Putamen (tissue), 1 donor: Measurements from ENCODE around the gene ROPN1B.

Experiments used
- DNase-seq: peaks from one replicate; pipeline ENCODE4 v3.0.0-alpha.2; 2016; ENCODE audit warnings: low spot score

Gene ROPN1B

DNA sequence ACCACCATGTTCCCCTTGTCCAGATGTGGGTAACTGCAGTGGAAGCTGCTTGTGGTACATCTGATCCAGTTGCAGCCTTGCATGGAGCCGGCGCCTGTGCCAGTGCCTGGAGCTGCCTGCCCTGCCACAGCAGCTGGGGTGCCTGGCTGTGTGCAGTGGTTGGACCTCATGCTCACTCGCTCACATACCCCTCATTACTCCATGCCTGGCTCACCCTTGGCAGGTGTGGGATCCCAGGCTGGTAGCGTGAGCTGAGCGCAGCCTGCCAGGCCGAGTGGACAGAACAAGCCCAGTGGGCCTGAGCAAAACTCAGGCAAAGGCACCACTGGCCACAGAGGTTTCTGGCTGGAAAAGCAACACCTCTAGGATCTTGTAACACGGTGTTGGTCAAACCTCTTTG is 35.7 kb downstream of the ROPN1B start:
- no peak for DNase-seq

DNA sequence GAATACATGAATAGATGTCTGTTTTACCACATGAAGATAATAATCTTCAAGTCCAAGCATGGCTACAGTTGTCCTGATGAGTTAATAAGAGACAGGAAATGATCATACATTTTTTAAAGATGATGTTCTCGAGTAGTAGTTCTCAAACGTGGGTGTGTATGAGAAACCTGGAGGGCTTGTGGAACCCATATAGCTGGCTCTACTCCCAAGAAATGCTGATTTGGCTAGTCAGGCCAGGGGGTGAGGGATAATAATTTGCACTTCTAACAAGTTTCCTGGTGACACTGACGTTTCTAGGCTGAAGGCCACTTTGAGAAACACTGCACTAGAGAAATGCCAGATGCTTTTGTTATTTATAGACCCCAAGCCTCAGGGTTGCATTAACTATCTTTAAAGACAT is 37.0 kb downstream of the ROPN1B start:
- no peak for DNase-seq

DNA sequence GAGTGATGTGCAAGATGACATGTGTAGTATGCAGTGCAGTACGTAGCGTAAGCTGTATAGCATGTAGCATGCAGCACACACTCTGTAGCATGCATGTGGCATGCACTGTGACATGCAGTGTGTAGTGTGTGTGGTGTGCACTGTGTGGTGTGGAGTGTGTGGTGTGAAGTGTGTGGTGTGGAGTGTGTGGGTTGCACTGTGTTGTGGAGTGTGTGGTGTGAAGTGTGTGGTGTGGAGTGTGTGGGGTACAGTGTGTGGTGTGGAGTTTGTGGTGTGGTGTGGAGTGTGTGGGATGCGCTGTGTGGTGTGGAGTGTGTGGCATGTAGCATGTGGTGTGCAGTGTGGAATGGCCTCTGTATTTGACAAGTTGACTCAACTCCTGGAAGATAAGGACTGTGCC is 39.2 kb downstream of the ROPN1B start:
- no peak for DNase-seq

DNA sequence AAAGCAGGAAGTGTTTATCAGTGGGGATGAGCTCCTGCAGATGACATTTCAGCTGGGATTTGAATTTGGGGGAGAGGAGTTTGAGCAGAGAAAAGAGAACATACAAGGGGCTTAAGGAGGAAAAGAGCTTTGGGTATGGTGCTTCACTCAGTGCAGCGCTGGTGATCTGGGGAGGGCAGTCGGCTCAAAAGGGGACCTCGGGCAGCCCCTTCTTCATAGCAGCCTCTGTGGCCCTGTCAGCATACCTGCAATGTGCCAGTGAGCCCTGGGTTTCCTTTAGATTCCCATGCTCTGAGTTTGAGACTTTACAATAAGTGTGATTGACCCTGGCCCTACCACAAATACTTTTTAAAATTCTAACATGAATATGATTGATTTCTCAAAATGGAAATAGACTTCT is 40.2 kb downstream of the ROPN1B start:
- DNase-seq: no peak

DNA sequence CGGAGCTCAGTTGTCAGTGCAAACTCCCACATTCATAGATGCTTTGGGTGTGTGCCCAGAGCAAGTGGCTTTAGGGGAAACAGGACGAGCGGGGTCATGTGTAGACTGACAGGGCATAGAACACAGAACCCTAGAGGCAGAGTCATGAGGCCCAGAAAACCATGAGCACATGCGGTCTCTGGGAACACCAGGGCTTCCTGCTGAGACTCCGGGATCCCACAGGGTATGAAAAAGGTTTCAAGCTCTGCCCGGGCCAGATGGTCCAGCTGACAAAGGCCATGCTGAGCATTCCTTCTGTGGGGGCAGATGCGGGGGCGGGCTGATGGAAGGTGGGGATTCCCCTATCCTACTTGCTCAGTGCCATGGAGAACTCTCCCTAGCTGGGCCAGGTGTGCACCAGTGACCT is 44.8 kb downstream of the ROPN1B start:
- DNase-seq: no peak

DNA sequence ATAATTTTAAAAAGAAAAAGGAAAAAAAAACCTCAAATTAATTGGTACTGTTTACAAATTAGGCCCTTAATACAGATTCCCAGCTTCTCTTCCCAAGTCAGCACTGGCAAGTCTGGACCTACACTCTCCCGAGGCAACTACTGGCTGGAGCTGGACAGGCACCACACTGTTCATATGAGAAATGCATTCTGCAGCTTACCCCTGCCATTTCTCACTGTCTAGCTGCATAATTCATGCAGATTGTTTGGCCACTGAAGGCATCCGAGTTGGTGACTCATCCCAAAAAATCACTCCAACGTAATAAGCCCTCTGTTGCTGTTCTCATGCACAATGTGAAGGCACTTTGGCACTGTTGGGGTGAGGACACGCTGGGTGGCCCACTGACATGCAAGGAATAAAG is 45.3 kb downstream of the ROPN1B start:
- DNase-seq: no peak

DNA sequence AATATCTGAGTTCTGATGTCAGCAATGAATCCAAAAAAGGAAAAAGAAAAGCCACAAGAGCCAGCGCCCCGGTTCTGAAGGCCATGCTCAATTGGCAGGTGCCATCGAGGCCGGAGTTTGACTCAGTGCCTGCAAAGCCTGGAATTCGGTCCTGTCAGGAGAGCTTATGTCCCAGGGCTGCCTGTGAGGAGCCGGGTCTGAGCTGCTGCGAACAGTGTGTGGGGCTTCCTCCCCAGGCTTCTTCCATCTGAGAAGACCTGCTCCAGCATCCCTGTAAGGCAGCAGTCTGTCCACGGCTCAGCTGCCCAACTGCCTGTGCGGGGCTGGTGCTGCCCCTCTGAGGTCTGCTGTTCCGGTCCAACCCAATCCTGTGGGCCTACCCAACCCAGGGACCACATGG is 46.1 kb downstream of the ROPN1B start:
- no peak for DNase-seq

DNA sequence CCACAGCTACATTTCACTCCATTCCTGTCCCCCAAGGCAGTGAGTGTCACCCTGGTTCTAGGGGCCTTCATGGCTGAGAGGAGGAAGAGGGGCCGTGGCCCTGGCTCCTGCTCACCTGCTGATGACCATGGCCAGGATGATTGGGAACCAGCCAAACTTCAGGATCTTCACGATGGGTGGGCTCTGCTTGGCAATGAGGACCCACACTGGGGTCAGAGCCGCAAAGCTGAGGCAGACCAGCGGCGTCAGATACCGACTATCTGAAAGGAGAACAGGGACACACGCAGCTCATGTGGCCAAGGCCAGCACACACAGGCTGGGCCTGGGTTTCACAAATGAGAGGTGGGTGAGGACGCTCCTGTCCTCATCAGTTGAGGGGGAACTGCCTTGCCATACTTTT is 47.6 kb downstream of the ROPN1B start:
- no peak for DNase-seq

DNA sequence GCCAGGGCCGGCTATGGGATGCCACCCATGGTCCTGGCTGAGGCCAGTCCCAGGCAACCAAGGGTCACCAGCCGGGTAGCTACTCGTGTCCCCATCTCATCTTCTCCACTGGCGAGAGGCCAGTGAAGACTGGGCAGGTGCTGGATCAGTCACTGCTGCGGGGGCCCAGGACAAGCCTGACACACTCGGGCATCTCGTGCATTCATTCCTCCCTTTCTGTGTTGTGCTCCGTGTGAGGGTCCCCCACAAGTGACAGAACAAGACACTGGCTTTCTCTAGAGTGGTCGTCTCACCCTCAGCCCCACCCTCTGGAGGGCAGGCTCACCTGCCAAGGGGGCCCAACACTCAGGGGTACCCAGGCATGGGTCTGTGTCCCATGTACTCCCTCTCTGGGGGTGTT is 48.4 kb downstream of the ROPN1B start:
- no peak for DNase-seq

DNA sequence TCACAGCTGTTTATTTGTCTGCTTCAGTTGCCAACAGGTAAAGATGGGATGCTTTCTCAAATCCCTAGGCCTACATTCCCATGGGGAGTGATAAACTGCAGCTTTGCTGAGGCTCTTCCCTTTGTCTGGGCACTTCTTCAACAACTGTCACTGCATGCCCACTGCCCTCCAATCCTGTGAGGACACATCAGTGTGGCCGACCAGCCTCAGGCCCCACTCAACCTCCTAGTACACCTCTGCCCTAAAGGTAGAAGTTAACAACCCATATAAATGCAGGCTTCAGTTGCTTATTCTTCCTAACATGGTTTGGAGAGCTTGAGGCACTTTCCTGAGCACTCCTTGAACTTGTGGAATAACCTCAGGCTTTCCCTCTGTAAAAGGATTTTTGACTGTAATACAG is 49.6 kb downstream of the ROPN1B start:
- no peak for DNase-seq

DNA sequence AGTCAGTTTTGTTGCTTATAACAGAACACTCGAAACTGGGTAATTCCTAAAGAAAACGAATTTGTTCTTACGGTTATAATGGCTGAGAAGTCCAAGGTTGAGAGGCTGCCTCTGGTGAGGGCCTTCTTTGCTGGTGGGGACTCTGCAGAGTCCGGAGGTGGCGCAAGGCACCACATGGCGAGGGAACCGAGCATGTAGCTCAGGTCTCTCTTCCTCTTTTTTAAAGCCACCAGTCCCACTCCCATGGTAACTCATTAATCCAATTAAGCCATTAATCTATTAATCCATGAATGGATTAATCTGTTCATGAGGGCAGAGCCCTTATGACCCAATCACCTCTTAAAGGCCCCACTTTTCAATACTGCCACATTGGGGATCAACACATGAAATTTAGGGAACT is 50.0 kb downstream of the ROPN1B start:
- DNase-seq: no peak

DNA sequence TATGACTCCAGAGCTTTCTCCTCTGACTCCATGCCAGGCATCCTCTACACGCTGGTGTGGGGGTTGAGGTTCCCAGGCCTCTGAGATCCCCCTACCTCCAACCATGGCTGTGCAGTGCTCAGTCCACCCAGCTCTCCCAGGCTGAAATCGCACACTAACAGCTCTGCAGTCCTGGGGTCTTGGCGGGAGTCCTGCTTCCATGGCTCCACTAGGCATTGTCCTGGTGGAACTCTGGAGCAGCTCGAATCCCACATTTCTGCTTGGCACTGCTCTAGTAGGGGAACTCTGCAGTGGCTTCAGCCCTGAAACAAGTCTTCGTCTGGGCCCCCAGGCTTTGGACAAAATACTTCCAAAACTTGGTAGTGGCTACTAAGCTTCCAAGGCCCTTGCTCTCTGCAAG is 50.7 kb downstream of the ROPN1B start:
- DNase-seq: no peak

DNA sequence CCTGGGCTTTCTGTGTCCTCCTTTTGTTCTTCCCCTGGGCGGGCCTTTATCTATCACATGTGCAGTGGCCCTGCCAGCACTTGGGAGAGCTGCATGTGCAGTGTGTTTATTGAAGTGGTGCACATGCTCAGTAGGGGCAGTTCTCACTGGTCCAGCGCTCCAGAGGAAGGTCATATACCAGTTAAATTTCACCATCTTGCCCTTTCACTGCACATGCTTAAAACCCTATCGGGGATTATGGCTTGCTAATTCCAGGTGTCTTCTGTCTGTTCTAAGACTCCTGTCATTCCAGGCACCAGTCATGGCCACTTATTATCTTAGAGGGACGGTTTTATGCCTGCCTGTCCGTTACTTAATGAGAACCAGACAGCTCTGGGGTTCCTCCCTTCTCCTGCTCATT is 52.2 kb downstream of the ROPN1B start:
- no peak for DNase-seq

DNA sequence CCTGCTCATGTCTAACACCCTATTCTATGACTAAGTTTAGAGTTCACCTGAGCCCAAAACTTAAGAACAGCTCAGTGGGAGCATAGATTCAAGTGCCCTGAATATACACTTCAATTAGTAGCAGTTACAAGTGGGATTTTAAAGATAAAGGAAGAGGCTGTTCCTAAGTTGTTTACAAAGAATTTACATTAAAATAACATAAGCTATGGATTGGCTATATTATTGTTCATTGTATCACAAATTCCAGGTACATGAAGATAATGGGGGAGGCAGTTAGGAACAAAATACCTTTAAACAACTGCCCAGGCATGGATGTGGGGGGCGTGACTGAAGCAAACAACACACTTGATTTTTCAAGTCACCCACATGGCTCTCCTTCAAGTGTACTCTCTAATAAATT is 52.7 kb downstream of the ROPN1B start:
- no peak for DNase-seq

DNA sequence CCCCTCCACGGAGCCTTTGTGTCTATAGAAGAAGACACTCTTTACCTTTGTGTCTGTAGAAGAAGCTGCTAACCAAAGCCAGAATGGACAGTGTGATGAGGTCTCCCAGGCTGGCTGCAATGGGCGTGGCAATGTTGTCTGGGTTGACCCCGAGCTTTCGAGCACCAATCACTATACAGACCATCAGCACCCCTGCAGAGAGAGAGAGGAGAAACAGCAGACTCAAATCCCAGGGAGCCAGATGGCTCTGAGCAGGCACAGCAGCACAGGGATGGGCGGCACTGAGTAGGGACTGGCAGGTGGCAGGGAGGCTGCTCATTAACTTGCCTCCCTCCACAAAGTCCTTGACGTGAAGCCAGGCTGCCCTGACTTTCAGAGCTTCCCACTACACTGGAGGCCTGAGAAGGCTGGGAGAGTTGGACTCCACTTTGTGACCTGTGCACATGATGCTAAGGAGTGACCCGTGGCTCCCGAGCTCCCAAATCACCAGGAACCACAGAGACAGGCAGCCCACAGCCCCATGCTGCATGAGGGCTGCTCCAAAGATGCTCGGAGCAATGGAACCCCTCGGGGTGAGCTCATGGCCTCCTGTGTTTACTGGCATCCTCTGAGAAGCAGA is 53.9 kb downstream of the ROPN1B start:
- DNase-seq: no peak

DNA sequence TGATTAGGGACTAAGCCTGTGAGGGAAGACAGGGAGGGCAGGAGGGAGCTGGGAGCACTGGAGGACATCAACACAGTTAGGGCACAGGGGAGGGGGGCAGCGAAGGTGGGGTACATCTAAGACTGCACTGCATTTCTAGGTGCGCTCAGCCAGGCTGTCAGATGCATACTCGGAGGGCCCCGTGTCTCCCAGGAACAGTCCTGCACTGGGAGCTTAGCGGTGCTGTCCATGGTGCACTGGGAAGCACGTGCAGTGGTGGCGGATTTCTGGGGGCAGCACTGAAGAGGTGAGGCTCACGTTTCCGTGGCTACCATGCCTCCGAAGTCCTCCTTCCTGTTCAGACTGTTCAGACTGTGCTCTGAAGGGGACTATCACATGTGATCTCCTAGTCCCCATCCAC is 54.4 kb downstream of the ROPN1B start:
- no peak for DNase-seq

DNA sequence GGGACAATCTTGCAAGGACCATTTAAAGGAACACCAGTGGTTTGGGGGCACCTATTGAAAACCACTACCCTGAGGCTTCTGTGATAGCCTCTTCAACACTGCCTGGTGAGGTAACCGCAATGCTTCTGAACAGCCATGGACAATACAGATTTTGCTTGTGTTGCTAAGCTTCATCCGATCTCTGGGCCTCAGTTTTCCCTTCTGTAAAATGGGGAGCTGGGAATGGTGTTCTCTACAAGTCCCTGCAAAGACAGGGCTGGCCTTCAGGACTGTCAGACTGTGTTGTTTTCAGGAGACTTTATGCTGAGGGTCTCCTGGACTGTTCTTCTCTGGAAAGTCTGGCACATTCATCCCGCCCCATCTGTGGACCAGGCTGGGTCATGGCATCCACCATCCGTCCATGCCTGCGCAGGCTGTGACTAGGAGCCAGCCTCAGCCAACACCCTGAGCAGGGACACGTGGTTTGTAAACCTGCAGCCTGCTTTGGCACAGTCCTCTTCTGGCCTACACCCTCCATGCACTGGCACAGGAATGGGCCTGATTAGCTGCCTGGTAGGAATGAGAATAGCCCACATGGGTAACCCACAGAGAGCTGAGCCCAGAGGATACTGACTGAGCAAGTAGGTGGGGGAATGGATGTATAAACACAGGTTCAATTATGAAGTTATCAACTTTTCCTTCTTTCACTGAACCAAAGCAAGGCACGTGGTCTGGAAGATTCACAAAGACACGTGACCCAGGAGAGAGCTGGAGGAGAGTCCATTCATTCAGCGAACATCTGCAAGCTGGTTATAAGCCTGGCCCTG is 55.3 kb downstream of the ROPN1B start:
- DNase-seq: no peak

DNA sequence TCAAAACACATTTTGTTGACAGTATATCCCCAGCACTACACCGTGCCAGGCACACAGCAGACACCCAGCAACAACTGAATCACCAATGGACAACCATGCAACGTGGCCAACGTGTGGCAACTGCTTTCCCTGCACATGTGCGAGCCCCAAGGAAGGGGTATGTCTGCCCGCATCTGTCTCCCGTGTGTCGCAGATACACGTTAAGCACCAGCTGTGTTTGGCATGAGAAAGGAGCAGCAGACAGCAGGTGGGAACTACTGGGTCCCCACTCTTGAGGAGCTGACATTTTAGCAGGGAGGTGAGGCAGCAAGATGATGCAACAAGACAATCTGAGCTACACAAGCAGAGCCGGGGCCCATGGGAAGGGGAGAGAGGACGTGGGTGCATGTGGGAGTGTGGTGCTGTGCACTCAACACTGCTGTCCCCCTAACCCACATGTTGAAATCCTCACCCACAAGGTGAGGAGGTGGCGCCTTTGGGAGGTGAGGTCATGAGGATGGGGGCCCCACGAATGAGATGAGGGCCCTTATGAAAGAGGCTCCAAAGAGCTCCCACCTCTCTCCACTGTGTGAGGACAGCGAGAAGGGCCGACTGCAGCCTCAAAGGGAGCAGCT is 56.2 kb downstream of the ROPN1B start:
- DNase-seq: no peak

DNA sequence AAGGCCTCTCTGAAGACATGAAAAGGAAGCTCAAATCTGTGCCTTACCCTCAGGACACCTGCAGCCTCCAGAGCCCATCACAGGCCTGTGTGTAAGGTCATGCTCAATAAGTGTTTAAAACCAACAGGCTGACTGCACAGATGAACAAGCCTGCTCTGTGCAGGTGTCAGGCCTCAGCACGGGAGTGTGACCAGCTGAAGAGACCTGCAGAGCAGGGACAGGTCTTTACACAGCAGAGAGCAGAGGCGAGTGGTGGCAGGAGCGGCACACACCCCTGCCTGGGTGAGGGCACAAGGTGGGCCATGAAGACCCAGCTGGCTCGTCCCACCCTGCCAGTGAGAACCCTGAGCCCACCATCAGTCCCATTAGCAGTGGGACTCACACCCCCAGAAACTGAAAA is 56.9 kb downstream of the ROPN1B start:
- no peak for DNase-seq

DNA sequence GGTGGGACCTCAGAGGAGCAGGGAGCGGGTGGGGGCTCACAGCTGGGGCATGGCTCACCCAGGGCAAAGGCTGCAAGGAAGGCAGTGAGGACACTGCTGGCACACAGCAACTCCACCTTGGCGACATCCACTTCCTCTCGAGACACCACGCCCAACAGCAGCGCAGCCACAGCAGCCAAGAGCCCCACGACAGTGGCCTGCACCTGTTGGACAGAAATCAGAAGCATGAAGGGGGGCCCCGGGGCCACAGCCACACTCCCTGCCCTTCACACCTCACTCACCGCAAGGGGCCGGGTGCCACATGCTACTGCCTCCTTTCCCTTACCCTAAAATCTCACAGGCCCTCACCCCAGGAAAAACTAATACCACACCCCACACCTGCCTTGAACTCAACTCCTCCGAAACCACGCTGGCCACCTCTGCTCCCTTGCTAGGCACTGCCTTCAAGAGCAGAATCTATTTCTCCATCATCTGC is 57.3 kb downstream of the ROPN1B start:
- no peak for DNase-seq

DNA sequence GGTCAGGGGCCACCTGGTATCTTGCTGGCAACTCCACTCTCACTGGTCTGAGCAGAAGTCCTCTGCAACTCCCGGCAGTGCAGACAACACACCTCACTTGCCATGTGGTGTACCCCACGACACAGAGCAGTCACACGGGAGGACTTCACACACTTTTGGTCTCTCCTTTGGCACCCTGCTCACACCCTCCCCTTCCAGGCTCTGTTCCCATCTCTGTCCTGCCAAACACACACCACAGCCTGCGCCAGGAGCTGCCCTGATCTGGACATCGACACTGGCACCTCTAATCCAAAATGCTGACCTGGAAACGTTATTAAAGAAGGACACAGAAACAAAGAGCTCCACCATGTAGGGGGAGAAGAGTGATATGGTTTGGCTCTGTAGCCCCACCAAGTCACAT is 57.8 kb downstream of the ROPN1B start:
- no peak for DNase-seq

DNA sequence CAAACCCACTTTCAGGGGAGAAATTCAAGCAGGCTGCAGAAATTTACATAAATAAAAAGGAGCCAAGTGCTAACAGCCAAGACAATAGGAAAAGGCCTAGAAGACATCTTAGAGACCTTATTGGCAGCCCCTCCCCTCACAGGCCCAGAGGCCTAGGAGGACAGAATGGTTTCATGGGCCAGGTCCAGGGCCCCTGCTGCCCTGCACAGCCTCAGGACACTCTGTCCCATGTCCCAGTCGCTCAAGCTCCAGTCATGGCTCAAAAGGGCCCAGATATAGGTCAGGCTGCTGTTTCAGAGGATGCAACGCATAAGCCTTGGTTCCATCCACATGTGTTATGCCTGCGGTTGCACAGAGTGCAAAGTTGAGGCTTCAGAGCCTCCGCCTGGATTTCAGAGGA is 59.1 kb downstream of the ROPN1B start:
- DNase-seq: no peak

DNA sequence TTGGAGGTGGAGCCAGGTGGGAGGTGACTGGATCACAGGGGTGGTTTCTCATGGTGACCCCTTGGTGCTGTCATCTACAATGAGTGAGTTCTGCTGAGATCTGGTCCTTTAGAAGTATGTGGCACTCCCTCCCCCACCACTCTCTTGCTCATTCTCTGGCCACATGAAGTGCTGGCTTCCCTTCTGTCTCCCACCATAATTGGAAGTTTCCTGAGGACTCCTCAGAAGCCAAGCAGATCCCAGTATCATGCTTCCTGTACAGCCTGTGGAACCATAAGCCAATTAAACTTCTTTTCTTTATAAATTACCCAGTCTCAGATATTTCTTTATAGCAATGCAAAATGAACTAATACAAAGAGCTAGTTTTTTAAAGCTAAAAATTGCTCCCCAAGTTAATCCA is 60.3 kb downstream of the ROPN1B start:
- no peak for DNase-seq

DNA sequence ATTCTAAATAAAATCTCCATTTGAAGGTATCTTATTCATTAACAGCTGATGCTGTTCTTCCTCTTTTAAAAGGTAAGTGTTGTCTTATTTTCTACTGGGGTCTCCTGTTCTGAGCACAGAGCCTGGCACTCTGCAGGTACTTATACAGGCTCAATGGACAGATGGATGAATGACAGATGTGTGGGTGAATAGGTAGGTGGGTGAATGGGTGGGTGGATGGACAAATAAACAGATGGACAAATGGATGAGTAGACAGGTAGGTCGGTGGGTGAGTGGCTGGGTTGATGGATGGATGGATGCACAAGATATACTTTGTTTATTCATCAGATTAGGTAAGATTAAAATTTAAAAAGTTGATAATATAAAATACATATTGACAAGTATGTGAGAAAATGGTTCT is 61.5 kb downstream of the ROPN1B start:
- DNase-seq: no peak
